A172 (cell line): ENCODE results near the gene TAF4. TPM values are rescaled to one million over a fixed set of nuclear protein-coding genes. Genes with fewer than 3 reads are reported as not detected.
A peak's percentile ranks its signal among the peaks of the same experiment; 100 is the strongest.
"Not testable (repeated sequence)": the region's sequence is repeated elsewhere in the genome, so short reads cannot be mapped to it uniquely, and the experiment has no call there.

Experiments
- DNase-seq: peaks from one replicate; pipeline ENCODE4 v3.0.0-alpha.2; 2015; ENCODE audit warnings: low spot score
- total RNA-seq: library from RNA; depleted of rRNA; stranded (reverse); fragments of >200 nt; shearing (Covaris generic); gene quantifications from 2 replicates; pipeline ENCODE4 v1.2.3, GENCODE V29; 2014

The TAF4 gene
- total RNA-seq, 1 experiment from 2014 or later, result 5.1 TPM

DNA sequence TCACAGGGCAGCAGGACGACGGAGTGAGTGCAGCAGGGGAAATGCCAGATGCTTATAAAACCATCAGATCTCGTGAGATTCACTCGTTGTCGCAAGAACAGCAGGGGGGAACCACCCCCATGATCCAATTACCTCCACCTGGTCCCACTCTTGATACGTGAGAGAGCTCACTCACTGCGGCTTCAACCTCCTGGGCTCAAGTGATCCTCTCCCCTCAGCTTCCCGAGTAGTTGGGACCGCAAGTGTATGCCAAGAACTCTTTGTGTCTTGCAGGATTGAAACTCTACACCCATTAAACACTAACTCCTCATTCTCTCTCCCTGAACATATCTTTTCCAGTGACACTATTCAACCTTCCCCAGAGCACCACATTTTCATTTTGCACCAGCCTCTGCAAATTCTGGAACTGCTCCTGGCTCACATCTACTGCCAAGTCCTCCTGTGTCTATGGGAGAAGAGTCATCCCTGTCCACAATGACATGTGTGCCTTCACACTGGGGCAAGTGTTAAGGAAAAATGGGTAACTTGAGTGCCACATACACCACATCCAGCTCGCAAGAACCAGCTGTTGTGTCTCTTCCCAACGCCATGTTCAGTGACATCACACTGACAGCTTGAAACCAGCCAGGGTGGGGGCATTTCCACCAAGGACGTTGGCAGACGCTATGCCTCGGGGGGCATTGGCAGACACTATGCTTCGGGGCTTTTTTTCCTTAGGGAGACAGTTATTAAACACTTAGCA is 14.7 kb upstream of the TAF4 start:
- no peak for DNase-seq

DNA sequence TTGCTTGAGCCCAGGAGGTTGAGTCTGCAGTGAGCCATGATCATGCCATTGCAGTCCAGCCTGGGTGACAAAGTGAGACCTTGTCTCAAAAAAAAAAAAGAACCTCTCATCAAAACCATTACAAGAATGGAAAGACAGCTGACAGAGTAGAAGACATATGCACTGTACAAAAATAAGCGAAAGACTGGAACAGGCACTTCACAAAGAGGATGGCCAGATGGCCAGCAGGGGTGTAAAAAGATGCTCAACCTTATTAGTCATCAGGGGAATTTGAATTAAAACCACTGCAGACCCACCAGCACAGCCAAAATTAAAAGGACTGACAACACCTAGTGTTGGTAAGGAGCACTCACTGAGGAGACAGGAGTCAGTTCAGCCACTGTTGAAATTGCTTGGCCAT is 13.5 kb upstream of the TAF4 start:
- DNase-seq, result no peak

DNA sequence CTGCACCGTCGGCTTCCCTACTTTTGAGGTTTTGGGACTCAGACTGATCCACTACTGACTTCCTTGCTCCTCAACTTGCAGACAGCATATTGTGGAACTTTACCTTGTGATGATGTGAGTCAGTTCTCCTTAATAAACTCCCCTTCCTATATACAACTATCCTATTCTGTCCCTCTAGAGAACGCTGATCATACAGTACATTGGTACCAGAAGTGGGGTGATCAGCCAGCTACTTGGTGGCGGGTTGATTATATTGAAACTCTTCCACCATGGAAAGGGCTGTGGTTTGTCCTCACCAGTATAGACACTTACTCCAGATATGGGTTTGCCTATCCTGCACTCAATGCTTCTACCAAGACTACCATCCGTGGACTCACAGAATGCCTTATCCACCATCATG is 7.6 kb upstream of the TAF4 start:
- DNase-seq, result no peak

DNA sequence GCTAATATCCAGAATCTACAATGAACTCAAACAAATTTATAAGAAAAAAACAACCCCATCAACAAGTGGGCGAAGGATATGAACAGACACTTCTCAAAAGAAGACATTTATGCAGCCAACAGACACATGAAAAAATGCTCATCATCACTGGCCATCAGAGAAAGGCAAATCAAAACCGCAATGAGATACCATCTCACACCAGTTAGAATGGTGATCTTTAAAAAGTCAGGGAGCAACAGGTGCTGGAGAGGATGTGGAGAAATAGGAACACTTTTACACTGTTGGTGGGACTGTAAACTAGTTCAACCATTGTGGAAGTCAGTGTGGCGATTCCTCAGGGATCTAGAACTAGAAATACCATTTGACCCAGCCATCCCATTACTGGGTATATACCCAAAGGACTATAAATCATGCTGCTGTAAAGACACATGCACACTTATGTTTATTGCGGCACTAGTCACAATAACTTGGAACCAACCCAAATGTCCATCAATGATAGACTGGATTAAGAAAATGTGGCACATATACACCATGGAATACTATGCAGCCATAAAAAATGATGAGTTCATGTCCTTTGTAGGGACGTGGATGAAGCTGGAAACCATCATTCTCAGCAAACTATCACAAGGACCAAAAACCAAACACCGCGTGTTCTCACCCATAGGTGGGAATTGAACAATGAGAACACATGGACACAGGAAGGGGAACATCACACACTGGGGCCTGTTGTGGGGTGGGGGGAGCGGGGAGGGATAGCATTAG is 6.2 kb upstream of the TAF4 start:
- DNase-seq, result not testable (repeated sequence)

DNA sequence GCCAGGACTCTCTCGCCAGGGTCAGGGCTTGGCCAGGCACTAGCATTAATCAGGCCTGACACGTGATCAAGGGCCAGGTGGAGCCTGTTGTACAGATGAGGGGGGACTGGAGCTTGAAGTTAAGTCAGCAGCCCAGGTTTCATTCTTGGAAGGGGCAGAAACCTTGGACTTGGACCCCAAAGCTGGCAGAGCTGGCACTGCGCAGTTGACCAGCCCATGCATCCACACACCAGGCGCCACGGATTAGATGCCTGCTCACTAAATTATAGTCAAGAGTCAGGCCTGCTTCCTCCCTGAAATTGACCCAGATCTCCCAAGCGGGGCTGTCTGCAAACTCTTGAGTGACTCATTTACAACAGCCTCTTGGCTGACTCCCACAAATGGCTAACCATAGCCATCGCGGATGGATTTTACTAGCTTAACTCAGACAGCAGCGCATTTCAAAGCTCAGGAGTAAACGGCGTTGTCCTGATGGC is 4.1 kb upstream of the TAF4 start:
- DNase-seq, result peak; percentile 69

DNA sequence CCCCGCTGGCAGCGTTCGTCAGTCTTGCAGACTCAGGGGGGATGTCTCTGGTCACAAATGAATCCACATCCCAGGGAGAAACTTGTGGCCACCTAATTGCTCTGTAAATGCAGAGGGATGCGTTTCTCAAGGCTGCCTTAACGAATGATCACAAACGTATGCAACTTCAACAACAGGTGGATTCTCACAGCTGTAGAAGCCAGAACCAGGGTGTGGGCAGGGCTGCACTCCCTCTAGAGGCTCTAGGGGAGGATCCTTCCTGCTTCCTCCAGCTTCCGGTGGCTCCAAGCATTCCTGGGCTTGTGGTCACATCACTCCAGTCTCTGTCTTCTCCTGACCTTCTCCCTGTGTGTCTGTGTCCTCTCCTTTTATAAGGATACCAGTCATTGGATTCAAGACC is 3.3 kb upstream of the TAF4 start:
- no peak for DNase-seq

DNA sequence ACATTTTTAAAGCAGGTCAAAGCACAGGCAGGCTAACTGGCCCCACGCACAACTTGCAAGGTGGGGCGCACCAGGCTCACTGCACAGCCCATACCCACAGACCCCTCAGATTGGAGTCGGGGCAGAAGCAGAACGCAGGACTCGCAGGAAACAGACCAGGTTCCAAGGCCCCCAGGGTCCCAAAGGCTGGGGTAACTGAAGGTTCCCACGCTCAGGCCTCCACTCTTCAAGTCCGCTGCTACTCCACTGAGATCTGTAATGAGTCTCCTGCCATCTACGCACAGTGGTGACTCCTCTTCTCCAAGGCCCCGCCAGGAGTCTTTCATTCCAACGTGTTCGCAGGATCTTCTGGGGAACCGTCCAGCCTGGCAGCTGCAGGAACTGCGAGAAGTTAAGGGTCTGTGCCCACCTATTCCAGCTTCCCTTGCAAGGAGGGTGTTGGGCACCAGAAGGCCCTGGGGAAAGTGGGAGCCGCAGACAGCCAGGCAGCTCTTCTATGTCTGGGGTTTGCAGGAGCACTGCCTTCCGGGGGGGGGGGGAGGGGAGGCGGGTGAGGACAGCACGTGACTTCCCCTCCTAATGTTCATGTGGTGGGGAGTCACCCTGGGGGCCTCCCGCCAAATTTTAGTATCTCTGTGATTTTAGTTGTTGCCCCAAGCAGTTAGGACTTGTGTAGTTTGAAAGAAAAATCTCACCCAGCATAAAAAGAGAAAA is 2.0 kb upstream of the TAF4 start:
- no peak for DNase-seq

DNA sequence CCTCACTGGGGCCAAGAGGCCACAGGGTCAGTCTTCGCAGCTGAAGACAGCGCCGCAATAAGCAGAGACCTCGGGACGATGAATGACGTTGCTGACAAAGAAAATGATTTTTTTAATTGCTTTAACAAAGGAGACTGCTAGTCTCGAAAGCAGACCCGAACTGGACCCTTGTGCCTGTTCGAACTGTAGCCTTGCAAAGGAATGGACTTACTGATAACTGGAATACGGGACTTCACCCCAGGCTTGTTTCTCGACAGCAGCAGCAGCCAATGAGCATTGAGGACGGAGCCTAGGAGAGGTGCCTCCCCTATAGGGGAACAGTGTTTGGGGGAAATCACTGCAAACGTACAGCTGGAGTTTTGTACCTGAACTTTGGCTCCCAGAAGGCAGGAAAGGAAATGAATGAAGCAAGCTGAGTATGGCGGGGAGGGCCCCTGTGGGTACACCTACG is 1.3 kb upstream of the TAF4 start:
- no peak for DNase-seq

DNA sequence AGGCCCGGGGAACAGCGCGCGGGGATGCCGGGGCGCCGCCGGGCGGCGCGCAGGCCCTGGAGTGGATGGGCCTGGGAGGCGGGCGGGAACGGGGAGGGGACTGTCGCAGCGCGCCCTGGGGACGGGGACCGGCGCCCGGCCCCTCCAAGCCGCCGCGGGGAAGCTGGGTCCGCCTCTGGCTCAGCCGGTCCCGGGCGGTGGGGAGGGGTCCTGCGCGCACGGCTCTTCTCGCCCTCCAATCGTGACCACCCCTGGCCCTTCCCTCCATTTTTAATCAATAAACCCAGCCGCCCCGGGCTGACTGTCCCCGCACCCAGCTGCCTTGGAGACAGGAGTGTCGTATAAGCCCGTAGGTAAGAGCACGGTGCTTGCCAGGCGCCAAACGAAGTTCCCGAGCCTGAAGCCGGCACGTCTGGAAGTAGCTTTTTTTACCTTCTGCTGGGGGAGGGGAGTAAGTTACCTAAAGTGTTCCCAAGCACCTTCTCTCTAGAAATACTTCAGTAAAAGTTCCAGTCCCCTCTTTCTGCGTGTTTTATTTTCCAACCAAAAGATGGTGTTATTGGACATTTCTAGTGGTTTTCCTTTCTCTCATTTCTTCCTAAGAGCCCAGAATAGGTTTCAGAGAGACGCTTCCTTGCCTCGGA is 780 bp upstream of the TAF4 start:
- DNase-seq, result peak; percentile 34

DNA sequence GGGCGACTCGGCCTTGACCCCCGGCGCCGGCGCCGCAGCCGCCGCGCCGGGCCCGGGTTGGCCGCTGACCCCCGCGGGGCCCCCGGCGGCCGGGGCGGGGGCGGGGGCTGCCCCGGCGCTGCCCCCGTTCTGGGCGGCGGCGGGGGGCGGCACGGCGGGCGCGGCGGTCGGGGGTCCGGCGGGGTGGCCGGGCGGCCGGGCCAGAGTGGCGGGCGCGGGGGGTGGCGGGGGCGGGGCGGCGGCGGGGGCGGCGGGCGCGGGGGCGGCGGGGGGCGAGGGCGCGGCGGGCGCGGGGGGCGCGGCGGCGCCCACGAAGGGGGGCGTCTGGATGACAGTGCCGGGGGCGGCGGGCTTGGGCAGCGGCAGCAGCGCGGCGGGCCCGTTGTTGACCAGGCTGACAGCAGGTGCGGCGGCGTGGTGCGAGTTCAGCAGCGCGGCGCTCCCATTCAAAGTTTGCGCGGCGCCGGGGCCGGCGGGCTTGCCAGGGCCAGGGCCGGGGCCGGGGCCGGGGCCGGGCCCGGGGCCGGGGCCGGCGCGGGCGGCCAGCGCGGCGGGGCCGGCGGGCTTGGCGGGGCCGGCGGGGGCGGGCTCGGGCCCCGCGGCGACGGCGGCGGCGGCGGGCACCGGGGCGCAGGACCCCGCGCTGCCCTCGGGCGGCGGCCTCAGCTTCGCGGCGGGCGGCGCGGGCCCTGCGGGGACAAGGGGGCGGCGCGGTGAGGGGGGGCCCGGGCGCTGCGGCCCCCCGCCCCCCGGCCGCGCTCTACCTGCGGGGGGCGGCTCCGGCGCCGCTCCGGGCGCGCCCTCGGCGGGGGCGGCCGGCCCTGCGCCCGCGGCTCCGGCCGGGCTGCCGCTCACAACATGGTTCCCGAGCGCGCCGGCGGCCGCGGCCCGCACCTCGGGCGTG is 659 bp downstream of the TAF4 start:
- no peak for DNase-seq

DNA sequence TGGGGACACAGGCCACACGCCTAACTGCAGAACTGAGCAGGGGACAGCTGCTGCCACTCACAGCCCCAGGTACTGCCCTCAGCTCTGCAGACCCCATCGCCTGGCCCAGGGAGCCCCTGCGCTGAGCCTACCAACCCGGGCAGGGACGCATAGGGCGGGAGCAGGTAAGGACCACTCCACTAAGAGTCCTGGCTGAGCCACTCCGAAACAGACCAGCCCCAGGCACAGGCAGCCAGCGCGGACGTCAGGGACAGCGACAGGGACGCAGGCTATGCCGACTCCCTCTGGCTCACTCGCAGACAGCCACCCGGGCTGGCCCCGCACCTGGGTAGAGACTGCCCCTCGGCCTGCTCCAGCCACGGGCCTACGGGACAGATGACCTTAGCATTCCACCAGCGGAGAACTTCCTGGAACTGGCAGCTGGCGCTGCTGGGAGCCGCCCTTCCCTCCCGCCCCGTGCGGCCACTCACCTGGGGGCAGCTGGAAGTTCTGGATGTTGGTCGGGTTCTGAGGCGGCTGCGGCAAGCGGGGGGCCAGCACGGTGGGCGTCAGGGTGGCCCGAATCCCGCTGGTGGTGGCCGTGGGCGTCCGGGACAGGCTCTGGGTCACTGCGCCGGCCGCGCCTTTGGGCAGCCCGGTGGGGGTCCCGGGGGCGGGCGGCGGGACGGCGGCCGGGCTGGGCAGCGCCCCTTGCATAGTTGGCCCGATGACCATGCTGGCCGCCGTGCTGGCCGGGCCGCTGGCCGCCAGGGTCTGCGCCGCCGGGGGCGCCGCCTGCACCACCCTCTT is 1.5 kb downstream of the TAF4 start:
- no peak for DNase-seq

DNA sequence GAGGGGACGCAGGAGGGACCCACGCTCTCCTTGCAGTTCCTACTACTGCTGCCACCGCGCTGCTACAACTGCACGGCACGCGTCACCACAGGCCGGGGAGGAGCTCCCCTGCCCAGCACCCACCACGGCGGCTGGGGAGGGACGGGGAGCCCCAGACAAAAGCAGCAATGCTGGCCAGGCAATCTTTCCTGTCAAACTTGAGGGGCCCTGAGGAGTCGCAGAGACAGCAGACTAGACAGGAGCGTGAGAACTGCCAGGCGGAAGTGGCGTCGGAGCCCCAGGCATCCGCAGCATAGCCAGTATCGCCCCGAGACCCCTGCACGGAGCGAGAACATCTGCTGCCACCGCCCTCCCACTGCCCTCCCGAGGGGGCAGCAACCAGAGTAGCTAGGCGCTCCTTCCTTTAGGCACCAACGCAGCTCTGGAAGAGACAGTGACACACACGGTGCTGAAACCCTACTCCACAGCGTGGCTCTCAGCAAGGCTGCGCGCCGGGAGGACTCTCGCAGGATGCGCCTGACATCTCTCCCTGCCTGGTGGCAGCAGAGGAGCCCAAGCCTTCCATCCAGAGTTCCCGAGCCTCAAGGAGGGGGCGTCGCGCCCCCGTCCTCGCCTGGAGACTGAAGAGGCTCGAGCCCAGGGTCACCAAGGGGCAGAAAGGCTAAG is 2.2 kb downstream of the TAF4 start:
- DNase-seq, result no peak

DNA sequence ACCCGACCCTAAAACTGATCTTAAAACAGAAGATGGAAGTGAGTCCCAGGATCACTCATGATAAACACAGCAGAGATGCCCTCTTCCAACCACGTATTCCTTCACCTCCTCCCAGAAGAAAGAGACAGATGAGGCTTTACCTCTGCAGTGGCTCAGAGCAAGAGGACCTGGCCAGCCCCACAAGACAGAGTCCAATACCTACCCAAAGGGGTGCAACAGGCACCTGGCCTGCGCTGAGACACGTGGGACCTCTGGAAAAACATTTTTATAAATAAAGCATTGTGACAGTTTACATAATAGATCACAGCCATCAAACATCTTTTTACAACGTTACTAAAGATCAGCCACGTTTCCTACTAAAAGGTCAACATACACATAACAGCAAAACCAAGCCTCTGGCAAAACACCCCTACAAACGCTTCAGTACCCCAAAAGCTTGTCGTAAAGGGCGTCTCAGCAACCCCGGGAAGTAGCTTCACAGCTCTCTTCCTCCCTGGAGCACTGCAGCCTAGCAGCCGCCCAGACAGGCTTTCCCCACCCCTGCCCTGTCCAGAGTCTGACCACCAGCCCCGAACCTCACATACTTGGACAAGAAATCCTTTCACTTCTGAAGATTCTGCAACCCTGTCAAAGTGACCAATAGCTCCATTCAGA is 2.9 kb downstream of the TAF4 start:
- DNase-seq, result no peak

DNA sequence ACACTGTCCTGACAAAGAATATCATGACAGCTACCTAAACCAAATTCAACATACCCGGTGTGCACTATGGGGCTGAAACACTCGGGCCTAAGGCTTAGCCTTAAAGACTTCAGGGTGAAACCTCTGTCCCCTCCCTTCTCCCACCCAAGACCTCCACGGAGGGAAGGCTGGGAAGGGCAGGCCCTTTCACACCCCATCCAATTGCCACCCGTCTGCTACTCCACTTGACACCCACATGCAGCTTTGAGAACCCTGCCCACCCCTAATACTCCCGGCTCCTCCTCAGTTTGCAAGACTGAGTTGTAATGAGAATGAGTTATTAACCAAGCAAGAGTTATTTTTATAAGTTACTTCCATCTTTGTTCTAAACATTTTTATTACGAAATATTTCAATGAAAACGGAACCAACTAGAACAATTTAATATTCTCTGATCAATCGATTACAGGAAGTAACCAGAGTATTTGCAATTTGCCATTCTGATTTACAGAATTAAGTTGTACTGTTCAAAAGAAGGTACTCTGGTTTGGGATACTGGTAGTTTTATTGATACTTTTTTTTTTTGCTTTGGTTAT is 3.7 kb downstream of the TAF4 start:
- no peak for DNase-seq

DNA sequence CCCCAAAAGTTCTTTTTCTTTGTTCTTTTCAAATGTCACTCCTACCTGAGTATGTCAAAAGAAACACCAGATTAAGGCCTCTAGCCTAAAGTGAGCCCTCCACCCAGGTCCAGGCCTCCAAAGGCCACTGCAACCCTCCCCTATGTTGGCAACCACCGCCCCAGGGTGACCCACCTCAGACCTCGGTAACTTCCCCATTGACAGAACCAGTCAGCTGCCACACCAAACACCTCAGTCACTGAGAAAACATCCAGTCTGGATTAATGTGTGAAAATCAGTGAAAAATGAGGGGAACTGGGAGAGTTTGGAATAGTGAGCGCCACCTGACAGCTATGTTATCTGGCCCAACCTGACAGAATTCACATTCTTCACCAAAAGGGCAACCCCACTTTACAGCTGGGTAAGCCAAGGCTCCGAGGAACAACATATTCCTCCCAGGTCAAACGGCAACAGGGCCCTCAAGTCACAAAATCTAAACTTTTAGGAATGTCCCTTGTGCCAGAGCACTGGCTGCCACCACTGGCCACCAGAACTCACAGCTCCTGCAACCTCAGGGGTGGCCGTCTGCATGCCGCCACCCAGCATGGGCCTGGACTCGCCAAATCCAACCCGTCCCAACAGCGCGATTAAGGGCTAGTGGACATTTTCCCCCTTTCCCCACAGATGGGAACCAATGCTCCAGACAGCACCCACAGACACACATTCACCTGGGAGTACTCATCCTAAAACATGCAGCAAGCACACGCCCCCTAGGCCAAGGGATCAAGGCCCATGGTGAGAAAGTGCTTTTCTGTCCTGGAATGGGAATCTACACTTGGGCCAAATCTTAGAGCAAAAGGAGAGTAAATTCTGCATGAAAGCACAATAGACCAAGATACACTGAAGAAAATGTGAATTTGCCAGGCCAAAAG is 4.8 kb downstream of the TAF4 start:
- no peak for DNase-seq

DNA sequence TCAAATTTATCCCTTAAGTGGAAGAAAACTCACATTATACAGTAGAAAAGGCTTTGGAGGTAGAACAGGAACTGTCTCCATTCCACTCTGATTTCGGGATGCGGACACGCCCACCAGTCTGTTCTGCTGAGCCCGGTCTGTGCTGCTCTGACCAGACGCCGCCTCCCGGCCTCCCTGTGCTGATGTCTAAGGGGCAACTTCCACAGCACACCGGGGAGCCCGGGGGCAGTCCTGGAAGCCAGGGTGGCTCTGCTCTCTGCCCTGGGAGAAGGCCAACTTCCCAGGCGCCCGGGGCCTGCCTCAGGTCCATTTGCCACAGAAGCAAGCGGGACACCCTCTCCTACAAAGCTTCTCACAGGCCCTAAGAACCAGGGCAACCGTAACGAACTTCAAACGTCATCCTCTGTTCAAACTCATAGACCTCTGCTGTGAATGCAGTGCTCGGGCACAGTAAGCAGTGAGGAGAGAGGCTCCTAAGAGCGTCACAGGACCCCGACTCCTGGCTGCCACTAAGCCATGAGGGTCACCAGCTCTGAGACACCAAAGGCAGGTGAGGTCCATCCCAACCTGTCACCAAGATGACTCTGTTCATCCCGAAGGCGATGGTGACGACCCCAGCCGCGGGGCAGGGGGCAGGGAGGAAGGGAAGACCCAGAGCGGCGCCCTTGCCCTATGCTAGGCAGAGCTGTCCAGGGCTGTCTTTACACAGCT is 5.6 kb downstream of the TAF4 start:
- no peak for DNase-seq

DNA sequence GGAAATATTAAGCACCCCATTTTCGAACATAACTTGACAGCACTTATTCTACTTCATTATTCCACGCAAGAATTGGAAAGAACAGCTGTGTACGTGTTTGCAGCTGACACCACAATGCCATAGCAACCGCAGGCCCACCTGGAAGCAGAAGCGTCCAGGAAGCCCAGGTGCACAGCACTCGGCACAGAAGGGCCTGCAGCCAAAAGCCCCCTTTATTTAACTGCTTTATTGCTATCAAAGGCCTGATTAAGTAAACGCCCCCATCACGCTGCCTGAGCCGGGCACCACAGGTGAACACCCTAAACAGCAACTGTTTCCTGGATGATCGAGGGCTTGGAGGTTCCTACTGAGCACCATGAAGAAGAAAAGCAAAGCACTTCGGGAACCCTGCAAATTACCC is 6.3 kb downstream of the TAF4 start:
- no peak for DNase-seq
